Measurements from ENCODE around the gene MAGED1. TPM values are rescaled to one million over a fixed set of nuclear protein-coding genes. Genes with fewer than 3 reads are reported as not detected.

Gene MAGED1
- total RNA-seq, 1 experiment from 2014 or later: 46.7 TPM

DNA sequence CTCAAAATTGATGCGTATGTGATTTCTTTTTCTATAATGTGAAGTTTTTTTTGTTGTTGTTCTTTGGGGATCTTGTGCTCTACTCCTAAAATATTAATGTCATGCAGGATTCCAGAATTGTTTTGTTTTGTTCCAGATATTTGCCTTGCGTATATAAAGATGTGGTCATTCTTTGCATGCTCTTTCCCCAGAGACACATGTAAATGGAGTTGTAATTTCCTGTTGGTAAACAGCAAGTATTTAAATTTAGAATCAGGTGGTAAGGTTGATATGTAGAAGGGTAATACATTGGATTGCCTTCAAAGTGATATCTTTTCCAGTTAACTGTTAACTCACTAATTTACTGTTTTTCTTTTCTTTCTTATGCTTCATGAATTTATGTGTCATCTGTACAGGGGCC is 23.1 kb upstream of the MAGED1 start:
- Mint-ChIP-seq H3K27me3 (ENCODE audit: insufficient read depth, unreplicated experiment) (peaks cover 38% of the 10 kb centered on the region), H3K4me3 (ENCODE audit: unreplicated experiment) (no peak overlapping the region), H3K9me3 (ENCODE audit: unreplicated experiment) (peaks cover 4% of the 10 kb centered on the region), H3K27ac (ENCODE audit: low read depth, unreplicated experiment) (no peak overlapping the region), H3K4me1 (ENCODE audit: insufficient read depth, unreplicated experiment) (peaks cover 10% of the 10 kb centered on the region), H3K36me3 (ENCODE audit: insufficient read depth, unreplicated experiment) (no peaks in the 10 kb centered on the region)
- intact Hi-C loops (cut with micrococcal nuclease): no loop called here
- ChIA-PET CTCF (interaction anchor here (0.6 kb wide), 1 partner anchor 9 kb away, joined by 3 read pairs; no protein-coding TSS in a partner anchor), POLR2A (no interaction called here)
- TF ChIP-seq, protein P1, sequence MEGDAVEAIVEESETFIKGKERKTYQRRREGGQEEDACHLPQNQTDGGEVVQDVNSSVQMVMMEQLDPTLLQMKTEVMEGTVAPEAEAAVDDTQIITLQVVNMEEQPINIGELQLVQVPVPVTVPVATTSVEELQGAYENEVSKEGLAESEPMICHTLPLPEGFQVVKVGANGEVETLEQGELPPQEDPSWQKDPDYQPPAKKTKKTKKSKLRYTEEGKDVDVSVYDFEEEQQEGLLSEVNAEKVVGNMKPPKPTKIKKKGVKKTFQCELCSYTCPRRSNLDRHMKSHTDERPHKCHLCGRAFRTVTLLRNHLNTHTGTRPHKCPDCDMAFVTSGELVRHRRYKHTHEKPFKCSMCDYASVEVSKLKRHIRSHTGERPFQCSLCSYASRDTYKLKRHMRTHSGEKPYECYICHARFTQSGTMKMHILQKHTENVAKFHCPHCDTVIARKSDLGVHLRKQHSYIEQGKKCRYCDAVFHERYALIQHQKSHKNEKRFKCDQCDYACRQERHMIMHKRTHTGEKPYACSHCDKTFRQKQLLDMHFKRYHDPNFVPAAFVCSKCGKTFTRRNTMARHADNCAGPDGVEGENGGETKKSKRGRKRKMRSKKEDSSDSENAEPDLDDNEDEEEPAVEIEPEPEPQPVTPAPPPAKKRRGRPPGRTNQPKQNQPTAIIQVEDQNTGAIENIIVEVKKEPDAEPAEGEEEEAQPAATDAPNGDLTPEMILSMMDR (IDR thresholded peaks at IDR 0.05; ENCODE audit: unreplicated experiment): no peak
- BruUV-seq (replicated peaks): no TSS peak
- DNase-seq (ENCODE audit: unreplicated experiment): no peak

DNA sequence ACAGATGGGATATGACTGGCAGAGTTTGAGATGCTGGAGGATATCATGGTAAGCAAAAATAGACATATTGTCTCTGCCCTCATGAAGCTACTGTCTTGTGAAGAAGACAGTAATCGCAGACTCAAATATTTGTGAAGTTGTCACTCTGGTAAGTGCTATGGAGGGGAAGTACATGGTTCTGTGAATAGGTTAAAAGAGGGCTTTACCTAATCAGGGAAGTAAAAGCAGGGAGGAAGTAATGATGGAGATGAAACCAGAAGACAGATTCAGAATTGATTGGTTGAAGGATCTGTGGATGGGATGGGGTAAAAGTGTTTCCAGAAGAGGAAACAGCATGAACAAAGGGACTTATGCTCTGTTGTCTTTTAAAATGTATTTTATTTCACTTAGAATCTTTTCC is 19.3 kb upstream of the MAGED1 start:
- H3K27ac Mint-ChIP-seq (ENCODE audit: low read depth, unreplicated experiment): no peak overlapping the region
- no TSS peak for BruUV-seq (replicated peaks)
- POLR2A ChIA-PET: interaction anchor here (0.6 to 0.9 kb wide), 3 partner anchors 8 to 388 kb away, joined by 3 read pairs; no protein-coding TSS in a partner anchor
- no peak for DNase-seq (ENCODE audit: unreplicated experiment)
- no peaks in the 10 kb centered on the region for H3K9me3 Mint-ChIP-seq (ENCODE audit: unreplicated experiment)
- peaks cover 11% of the 10 kb centered on the region for H3K4me1 Mint-ChIP-seq (ENCODE audit: insufficient read depth, unreplicated experiment)
- CTCF ChIA-PET: no interaction called here
- peaks cover 43% of the 10 kb centered on the region for H3K27me3 Mint-ChIP-seq (ENCODE audit: insufficient read depth, unreplicated experiment)
- peaks cover 3% of the 10 kb centered on the region for H3K36me3 Mint-ChIP-seq (ENCODE audit: insufficient read depth, unreplicated experiment)
- no peak overlapping the region for H3K4me3 Mint-ChIP-seq (ENCODE audit: unreplicated experiment)
- intact Hi-C loops (cut with micrococcal nuclease): no loop called here
- TF ChIP-seq, protein P1 (IDR thresholded peaks at IDR 0.05; ENCODE audit: unreplicated experiment): no peak

DNA sequence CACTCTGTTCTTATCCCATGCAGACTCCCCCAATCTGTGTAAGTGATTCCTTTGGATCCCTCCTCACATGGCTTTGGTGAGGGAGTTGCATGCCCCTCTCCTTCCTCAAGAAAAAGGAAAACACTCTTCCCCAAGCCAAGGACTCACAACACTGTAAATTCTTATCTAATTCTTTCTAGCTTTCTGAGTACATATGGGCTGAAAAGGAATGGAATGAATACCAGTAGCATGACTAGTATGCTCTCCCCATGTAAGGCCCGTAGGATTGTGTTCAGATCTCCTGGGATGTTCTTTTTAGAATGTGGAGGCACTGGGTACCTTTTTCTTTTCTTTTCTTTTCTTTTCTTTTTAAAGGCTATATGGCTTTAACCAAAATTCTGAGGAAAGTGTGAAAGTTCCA is 17.0 kb upstream of the MAGED1 start:
- intact Hi-C loops (cut with micrococcal nuclease): no loop called here
- H3K27ac Mint-ChIP-seq (ENCODE audit: low read depth, unreplicated experiment): no peak overlapping the region
- ChIA-PET POLR2A (no interaction called here), CTCF (no interaction called here)
- no TSS peak for BruUV-seq (replicated peaks)
- H3K4me1 Mint-ChIP-seq (ENCODE audit: insufficient read depth, unreplicated experiment): peaks cover 11% of the 10 kb centered on the region
- DNase-seq (ENCODE audit: unreplicated experiment): no peak
- H3K27me3 Mint-ChIP-seq (ENCODE audit: insufficient read depth, unreplicated experiment): peaks cover 63% of the 10 kb centered on the region
- H3K4me3 Mint-ChIP-seq (ENCODE audit: unreplicated experiment): no peak overlapping the region
- H3K36me3 Mint-ChIP-seq (ENCODE audit: insufficient read depth, unreplicated experiment): peaks cover 5% of the 10 kb centered on the region
- no peaks in the 10 kb centered on the region for H3K9me3 Mint-ChIP-seq (ENCODE audit: unreplicated experiment)
- TF ChIP-seq, protein P1 (IDR thresholded peaks at IDR 0.05; ENCODE audit: unreplicated experiment): no peak

DNA sequence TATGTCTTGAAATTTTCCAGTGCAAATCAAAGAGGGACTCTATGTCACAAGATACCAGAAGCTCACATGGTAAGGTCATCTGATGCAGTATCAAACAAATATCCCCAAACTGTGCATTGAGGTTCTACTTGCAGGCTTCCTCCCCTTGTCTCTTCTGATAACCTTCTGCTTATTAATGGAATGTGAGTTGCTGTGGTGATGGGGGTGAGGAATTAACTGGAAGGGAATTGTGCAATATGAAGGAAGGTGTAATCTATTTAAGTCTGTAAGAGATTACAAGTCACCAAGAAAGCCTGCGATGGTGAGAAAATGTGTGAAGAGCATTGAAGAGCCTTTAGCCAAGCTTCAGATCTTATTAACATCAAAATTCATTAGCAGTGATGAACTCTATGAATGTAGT is 15.4 kb upstream of the MAGED1 start:
- peaks cover 10% of the 10 kb centered on the region for H3K4me1 Mint-ChIP-seq (ENCODE audit: insufficient read depth, unreplicated experiment)
- BruUV-seq (replicated peaks): no TSS peak
- H3K9me3 Mint-ChIP-seq (ENCODE audit: unreplicated experiment): no peaks in the 10 kb centered on the region
- intact Hi-C loops (cut with micrococcal nuclease): no loop called here
- DNase-seq (ENCODE audit: unreplicated experiment): no peak
- H3K4me3 Mint-ChIP-seq (ENCODE audit: unreplicated experiment): no peak overlapping the region
- H3K27ac Mint-ChIP-seq (ENCODE audit: low read depth, unreplicated experiment): no peak overlapping the region
- ChIA-PET CTCF (no interaction called here), POLR2A (no interaction called here)
- H3K36me3 Mint-ChIP-seq (ENCODE audit: insufficient read depth, unreplicated experiment): peaks cover 6% of the 10 kb centered on the region
- TF ChIP-seq, protein P1 (IDR thresholded peaks at IDR 0.05; ENCODE audit: unreplicated experiment): no peak
- H3K27me3 Mint-ChIP-seq (ENCODE audit: insufficient read depth, unreplicated experiment): peaks cover 62% of the 10 kb centered on the region
